B cell (primary cell): ENCODE results near the gene DIRAS3.

Source experiments
- CTCF ChIP-seq: fragments of 200-600 bp; IDR thresholded peaks from one replicate; pipeline ENCODE4 v1.8.0; 2022; ENCODE audit warnings: antibody characterized with exemption, mild to moderate bottlenecking
- EZH2 ChIP-seq: IDR thresholded peaks from 2 replicates; pipeline ENCODE4 v1.6.1; 2012; ENCODE audit warnings: borderline replicate concordance, low read depth, mild to moderate bottlenecking, moderate library complexity, low read length; ENCODE audit not compliant: insufficient read depth, poor library complexity, severe bottlenecking

GRCh38 chr1:68010543-68010942, 39.9 kb downstream of the DIRAS3 start:
- TF ChIP-seq CTCF (no peak), EZH2 (no peak)
